ENCODE measurements around the gene RASA3.
"Not testable (repeated sequence)": the region's sequence is repeated elsewhere in the genome, so short reads cannot be mapped to it uniquely, and the experiment has no call there.

The RASA3 gene

GRCh38 chr13:114114006-114114640 lies 18.3 kb downstream of the RASA3 start:
- no peak for DNase-seq (ENCODE audit: low read depth in 2 of 2, low spot score in 1 of 2)

GRCh38 chr13:114113395-114113794 lies 19.0 kb downstream of the RASA3 start:
- not testable (repeated sequence) for DNase-seq (ENCODE audit: low read depth in 2 of 2, low spot score in 1 of 2)

GRCh38 chr13:114112826-114113322 lies 19.5 kb downstream of the RASA3 start:
- no peak for DNase-seq (ENCODE audit: low read depth in 2 of 2, low spot score in 1 of 2)

GRCh38 chr13:114112231-114112825 lies 20.1 kb downstream of the RASA3 start:
- no peak for DNase-seq (ENCODE audit: low read depth in 2 of 2, low spot score in 1 of 2)

GRCh38 chr13:114111577-114111976 lies 20.8 kb downstream of the RASA3 start:
- DNase-seq (ENCODE audit: low read depth in 2 of 2, low spot score in 1 of 2), result no peak

- DNase-seq (ENCODE audit: low read depth in 2 of 2, low spot score in 1 of 2), result not testable (repeated sequence)
Observed at GRCh38 chr13:114110830-114111189, 21.6 kb downstream of the RASA3 start.

- DNase-seq (ENCODE audit: low read depth in 2 of 2, low spot score in 1 of 2), result peak; percentile 41 to 63
Observed at GRCh38 chr13:114110091-114110829, 22.2 kb downstream of the RASA3 start.

GRCh38 chr13:114109641-114110041 lies 22.8 kb downstream of the RASA3 start:
- DNase-seq (ENCODE audit: low read depth in 2 of 2, low spot score in 1 of 2), result no peak

- no peak for DNase-seq (ENCODE audit: low read depth in 2 of 2, low spot score in 1 of 2)
Observed at GRCh38 chr13:114108894-114109293, 23.5 kb downstream of the RASA3 start.

GRCh38 chr13:114108141-114108761 lies 24.2 kb downstream of the RASA3 start:
- no peak for DNase-seq (ENCODE audit: low read depth in 2 of 2, low spot score in 1 of 2)

- no peak for DNase-seq (ENCODE audit: low read depth in 2 of 2, low spot score in 1 of 2)
Observed at GRCh38 chr13:114107686-114108081, 24.7 kb downstream of the RASA3 start.

GRCh38 chr13:114106991-114107685 lies 25.3 kb downstream of the RASA3 start:
- no peak for DNase-seq (ENCODE audit: low read depth in 2 of 2, low spot score in 1 of 2)

- no peak for DNase-seq (ENCODE audit: low read depth in 2 of 2, low spot score in 1 of 2)
Observed at GRCh38 chr13:114106526-114106925, 25.9 kb downstream of the RASA3 start.

- no peak for DNase-seq (ENCODE audit: low read depth in 2 of 2, low spot score in 1 of 2)
Observed at GRCh38 chr13:114105521-114106225, 26.8 kb downstream of the RASA3 start.

- DNase-seq (ENCODE audit: low read depth in 2 of 2, low spot score in 1 of 2), result no peak
Observed at GRCh38 chr13:114104655-114105520, 27.5 kb downstream of the RASA3 start.

GRCh38 chr13:114103801-114104654 lies 28.4 kb downstream of the RASA3 start:
- no peak for DNase-seq (ENCODE audit: low read depth in 2 of 2, low spot score in 1 of 2)

- DNase-seq (ENCODE audit: low read depth in 2 of 2, low spot score in 1 of 2), result not testable (repeated sequence)
Observed at GRCh38 chr13:114103289-114103621, 29.2 kb downstream of the RASA3 start.

- no peak for DNase-seq (ENCODE audit: low read depth in 2 of 2, low spot score in 1 of 2)
Observed at GRCh38 chr13:114102521-114103288, 29.7 kb downstream of the RASA3 start.
